Measurements from ENCODE around the gene EZR. TPM values are rescaled to one million over a fixed set of nuclear protein-coding genes. Genes with fewer than 3 reads are reported as not detected.

Gene EZR
- total RNA-seq, 1 donor from 2014 or later: 254 TPM

- Mint-ChIP-seq H3K36me3 (ENCODE audit: low read depth, unreplicated experiment) (peaks cover 9% of the 10 kb centered on the region), H3K9me3 (ENCODE audit: unreplicated experiment) (no peaks in the 10 kb centered on the region), H3K4me3 (ENCODE audit: unreplicated experiment) (peak overlapping the region; percentile 91), H3K4me1 (ENCODE audit: low read depth, unreplicated experiment) (peaks cover 44% of the 10 kb centered on the region), H3K27me3 (ENCODE audit: low read depth, unreplicated experiment) (no peaks in the 10 kb centered on the region), H3K27ac (ENCODE audit: unreplicated experiment) (peak overlapping the region; percentile 70)
- Histone ChIP-seq H3K9ac (ENCODE audit: low read length) (peak overlapping the region; percentile 94), H3K4me2 (ENCODE audit: low read length) (peak overlapping the region; percentile 90), H3K79me2 (ENCODE audit: insufficient read depth, low read length) (peaks cover 60% of the 10 kb centered on the region), H2AFZ (ENCODE audit: low read depth, low read length) (no peak overlapping the region), H4K20me1 (ENCODE audit: insufficient read depth, low read length) (peaks cover 58% of the 10 kb centered on the region), H3K36me3 (ENCODE audit: insufficient read depth, low read length) (peaks cover 3% of the 10 kb centered on the region), H3K9me3 (ENCODE audit: insufficient read depth, low read depth, low read length) (no peaks in the 10 kb centered on the region), H3K4me3 (ENCODE audit: insufficient read depth, low read depth, low read length) (peak overlapping the region; percentile 79), H3K27ac (ENCODE audit: low read depth, low read length) (peak overlapping the region; percentile 67), H3K4me1 (ENCODE audit: insufficient read depth, low read length) (peaks cover 27% of the 10 kb centered on the region), H3K27me3 (ENCODE audit: insufficient read depth, low read length) (no peaks in the 10 kb centered on the region)
- FAIRE-seq (no peak), DNase-seq (ENCODE audit: low read depth) (peak; percentile 42)
- TF ChIP-seq EZH2 (IDR thresholded peaks at IDR 0.05; ENCODE audit: insufficient read depth, low read length) (no peak), CTCF (IDR thresholded peaks at IDR 0.05; ENCODE audit: insufficient read depth, low read depth, low read length) (no peak)
These were observed 2.1 kb downstream of the EZR start for GRCh38 chr6:158816803-158817727.

- TF ChIP-seq CTCF (IDR thresholded peaks at IDR 0.05; ENCODE audit: insufficient read depth, low read depth, low read length): no peak
- no peak for TF ChIP-seq EZH2 (IDR thresholded peaks at IDR 0.05; ENCODE audit: insufficient read depth, low read length)
- no peaks in the 10 kb centered on the region for H3K27me3 ChIP-seq (ENCODE audit: insufficient read depth, low read length)
- no peaks in the 10 kb centered on the region for H3K9me3 ChIP-seq (ENCODE audit: insufficient read depth, low read depth, low read length)
- no peak overlapping the region for H2AFZ ChIP-seq (ENCODE audit: low read depth, low read length)
- no peaks in the 10 kb centered on the region for H3K27me3 Mint-ChIP-seq (ENCODE audit: low read depth, unreplicated experiment)
- peak overlapping the region; percentile 70 for H3K27ac Mint-ChIP-seq (ENCODE audit: unreplicated experiment)
- H3K4me1 Mint-ChIP-seq (ENCODE audit: low read depth, unreplicated experiment): peaks cover 47% of the 10 kb centered on the region
- H3K4me2 ChIP-seq (ENCODE audit: low read length): peak overlapping the region; percentile 90
- peaks cover 65% of the 10 kb centered on the region for H4K20me1 ChIP-seq (ENCODE audit: insufficient read depth, low read length)
- H3K4me1 ChIP-seq (ENCODE audit: insufficient read depth, low read length): peaks cover 27% of the 10 kb centered on the region
- H3K4me3 ChIP-seq (ENCODE audit: insufficient read depth, low read depth, low read length): peak overlapping the region; percentile 79
- no peak for FAIRE-seq
- peak overlapping the region; percentile 14 for H3K27ac ChIP-seq (ENCODE audit: low read depth, low read length)
- H3K36me3 Mint-ChIP-seq (ENCODE audit: low read depth, unreplicated experiment): peaks cover 9% of the 10 kb centered on the region
- peak overlapping the region; percentile 94 for H3K9ac ChIP-seq (ENCODE audit: low read length)
- peaks cover 67% of the 10 kb centered on the region for H3K79me2 ChIP-seq (ENCODE audit: insufficient read depth, low read length)
- no peaks in the 10 kb centered on the region for H3K9me3 Mint-ChIP-seq (ENCODE audit: unreplicated experiment)
- no peak for DNase-seq (ENCODE audit: low read depth)
- H3K4me3 Mint-ChIP-seq (ENCODE audit: unreplicated experiment): peak overlapping the region; percentile 91
- H3K36me3 ChIP-seq (ENCODE audit: insufficient read depth, low read length): peaks cover 3% of the 10 kb centered on the region
These were observed 2.8 kb downstream of the EZR start for GRCh38 chr6:158816329-158816728.

- Histone ChIP-seq H3K27me3 (ENCODE audit: insufficient read depth, low read length) (no peaks in the 10 kb centered on the region), H3K9ac (ENCODE audit: low read length) (peak overlapping the region; percentile 48), H4K20me1 (ENCODE audit: insufficient read depth, low read length) (peaks cover 69% of the 10 kb centered on the region), H3K9me3 (ENCODE audit: insufficient read depth, low read depth, low read length) (no peaks in the 10 kb centered on the region), H3K4me2 (ENCODE audit: low read length) (peak overlapping the region; percentile 90), H3K4me3 (ENCODE audit: insufficient read depth, low read depth, low read length) (peak overlapping the region; percentile 79), H3K79me2 (ENCODE audit: insufficient read depth, low read length) (peaks cover 71% of the 10 kb centered on the region), H3K4me1 (ENCODE audit: insufficient read depth, low read length) (peaks cover 27% of the 10 kb centered on the region), H3K27ac (ENCODE audit: low read depth, low read length) (no peak overlapping the region), H3K36me3 (ENCODE audit: insufficient read depth, low read length) (peaks cover 3% of the 10 kb centered on the region), H2AFZ (ENCODE audit: low read depth, low read length) (no peak overlapping the region)
- peak overlapping the region; percentile 70 for H3K27ac Mint-ChIP-seq (ENCODE audit: unreplicated experiment)
- TF ChIP-seq EZH2 (IDR thresholded peaks at IDR 0.05; ENCODE audit: insufficient read depth, low read length) (no peak), CTCF (IDR thresholded peaks at IDR 0.05; ENCODE audit: insufficient read depth, low read depth, low read length) (no peak)
- FAIRE-seq: no peak
- H3K9me3 Mint-ChIP-seq (ENCODE audit: unreplicated experiment): no peaks in the 10 kb centered on the region
- H3K27me3 Mint-ChIP-seq (ENCODE audit: low read depth, unreplicated experiment): no peaks in the 10 kb centered on the region
- H3K4me3 Mint-ChIP-seq (ENCODE audit: unreplicated experiment): peak overlapping the region; percentile 91
- no peak for DNase-seq (ENCODE audit: low read depth)
- peaks cover 9% of the 10 kb centered on the region for H3K36me3 Mint-ChIP-seq (ENCODE audit: low read depth, unreplicated experiment)
- peaks cover 47% of the 10 kb centered on the region for H3K4me1 Mint-ChIP-seq (ENCODE audit: low read depth, unreplicated experiment)
These were observed 3.3 kb downstream of the EZR start for GRCh38 chr6:158815907-158816306.
